IMR-90 (cell line): ENCODE results near the gene SBK2. TPM values are rescaled to one million over a fixed set of nuclear protein-coding genes. Genes with fewer than 3 reads are reported as not detected.

Experiments
- ATAC-seq: fragments of 200-7000 bp; cut with Tn5 transposase; 2 replicates; pipeline ENCODE4 v1.9.1; 2020; ENCODE audit warnings: low read depth, mild to moderate bottlenecking, moderate library complexity
- BruUV-seq: library from RNA; stranded (reverse); fragments of 400-500 nt; replicated peaks from 2 replicates; lab custom pipeline; 2021; lab: Mats Ljungman, UMichigan
- CTCF ChIA-PET: fragments of 300-600 bp; formaldehyde crosslinking; extraction: SDS; loops from one replicate; lab custom pipeline; 2021; ENCODE audit warnings: antibody characterized with exemption; lab: Yijun Ruan, JAX
- POLR2A ChIA-PET: fragments of 300-600 bp; sonication (Branson Sonifier 250); formaldehyde crosslinking; loops from one replicate; lab custom pipeline; 2022; ENCODE audit warnings: antibody characterized with exemption; ENCODE audit not compliant: unreplicated experiment; lab: Charles Lee
- DNase-seq: peaks from one replicate; pipeline ENCODE4 v3.0.0; 2013
- H2AFZ ChIP-seq: replicated peaks from 2 replicates; pipeline ENCODE3; 2013; ENCODE audit warnings: low read length, mild to moderate bottlenecking; ENCODE audit not compliant: poor library complexity
- H2AK5ac ChIP-seq: 2 replicates; pipeline ENCODE4 v1.6.1; 2013; ENCODE audit warnings: low read depth, low read length, inconsistent platforms
- H2AK9ac ChIP-seq: replicated peaks from 2 replicates; pipeline ENCODE3; 2013; ENCODE audit warnings: mild to moderate bottlenecking, low read depth, low read length, moderate library complexity; ENCODE audit not compliant: poor library complexity
- H2BK120ac ChIP-seq: 2 replicates; pipeline ENCODE4 v1.6.1; 2013; ENCODE audit warnings: low read depth, low read length, inconsistent platforms
- H2BK15ac ChIP-seq: 3 replicates; pipeline ENCODE4 v1.6.1; 2013; ENCODE audit warnings: low read depth, low read length, inconsistent platforms
- H2BK20ac ChIP-seq: 2 replicates; pipeline ENCODE4 v1.6.1; 2013; ENCODE audit warnings: low read depth, mild to moderate bottlenecking, inconsistent platforms, low read length, moderate library complexity
- H2BK5ac ChIP-seq: 2 replicates; pipeline ENCODE4 v1.6.1; 2013; ENCODE audit warnings: mild to moderate bottlenecking, low read depth, low read length, inconsistent platforms; ENCODE audit not compliant: poor library complexity, severe bottlenecking
- H3K14ac ChIP-seq: replicated peaks from 2 replicates; pipeline ENCODE4 v1.6.1; 2013; ENCODE audit warnings: low read depth, low read length, inconsistent platforms
- H3K18ac ChIP-seq: 2 replicates; pipeline ENCODE4 v1.6.1; 2013; ENCODE audit warnings: low read depth, low read length, control low read depth
- H3K23ac ChIP-seq: 2 replicates; pipeline ENCODE4 v1.6.1; 2013; ENCODE audit warnings: low read depth, low read length, inconsistent platforms
- H3K27ac ChIP-seq: 2 replicates; pipeline ENCODE4 v1.5.1; 2013; ENCODE audit warnings: mild to moderate bottlenecking, control low read depth, low read length; ENCODE audit not compliant: insufficient read depth
- H3K27me3 ChIP-seq: 2 replicates; pipeline ENCODE4 v1.6.1; 2013; ENCODE audit warnings: low read length; ENCODE audit not compliant: control insufficient read depth, insufficient read depth
- H3K36me3 ChIP-seq: 2 replicates; pipeline ENCODE4 v1.6.1; 2013; ENCODE audit warnings: low read length, mixed read lengths; ENCODE audit not compliant: control insufficient read depth, insufficient read depth
- H3K4ac ChIP-seq: 2 replicates; pipeline ENCODE4 v1.6.1; 2013; ENCODE audit warnings: low read depth, low read length, inconsistent platforms
- H3K4me1 ChIP-seq: 2 replicates; pipeline ENCODE4 v1.6.1; 2013; ENCODE audit warnings: low read length, mixed read lengths; ENCODE audit not compliant: control insufficient read depth, insufficient read depth
- H3K4me2 ChIP-seq: 2 replicates; pipeline ENCODE4 v1.6.1; 2013; ENCODE audit warnings: low read depth, mild to moderate bottlenecking, control low read depth, low read length, moderate library complexity
- H3K4me3 ChIP-seq: 2 replicates; pipeline ENCODE4 v1.5.1; 2013; ENCODE audit warnings: low read depth, mild to moderate bottlenecking, control low read depth, low read length, moderate library complexity; ENCODE audit not compliant: insufficient read depth
- H3K56ac ChIP-seq: 2 replicates; pipeline ENCODE4 v1.6.1; 2013; ENCODE audit warnings: low read length, inconsistent platforms; ENCODE audit not compliant: insufficient read depth; ENCODE audit errors: extremely low read depth
- H3K79me1 ChIP-seq, 2 experiments: 2 replicates each; pipeline ENCODE4 v1.6.1; 2013; ENCODE audit warnings: low read length in 2 of 2, inconsistent platforms in 1 of 2, low read depth in 1 of 2
- H3K9ac ChIP-seq: 2 replicates; pipeline ENCODE4 v1.6.1; 2013; ENCODE audit warnings: low read depth, low read length, control low read depth
- H3K9me1 ChIP-seq: 2 replicates; pipeline ENCODE4 v1.6.1; 2013; ENCODE audit warnings: low read length, inconsistent platforms; ENCODE audit not compliant: insufficient read depth
- H3K9me3 ChIP-seq: 2 replicates; pipeline ENCODE4 v1.6.1; 2013; ENCODE audit warnings: low read length; ENCODE audit not compliant: control insufficient read depth, insufficient read depth
- H4K20me1 ChIP-seq: 2 replicates; pipeline ENCODE4 v1.6.1; 2013; ENCODE audit warnings: low read length, inconsistent platforms; ENCODE audit not compliant: insufficient read depth
- H4K5ac ChIP-seq: 2 replicates; pipeline ENCODE4 v1.6.1; 2013; ENCODE audit warnings: mild to moderate bottlenecking, low read depth, low read length, control low read depth
- H4K8ac ChIP-seq, 2 experiments: 2 replicates each; pipeline ENCODE4 v1.6.1; 2013; ENCODE audit warnings: low read depth in 2 of 2, low read length in 2 of 2, control low read depth in 1 of 2, inconsistent platforms in 1 of 2
- H4K91ac ChIP-seq: 2 replicates; pipeline ENCODE4 v1.6.1; 2013; ENCODE audit warnings: low read depth, low read length, inconsistent platforms; ENCODE audit not compliant: insufficient read depth
- BHLHE40 ChIP-seq: fragments of 150-350 bp; IDR thresholded peaks from 2 replicates; pipeline ENCODE4 v1.6.1; 2016; ENCODE audit warnings: mild to moderate bottlenecking, low read depth, low read length
- CEBPB ChIP-seq: IDR thresholded peaks from 2 replicates; pipeline ENCODE4 v1.6.1; 2012; ENCODE audit warnings: low read depth, low read length, improper control_type of control experiment
- CHD1 ChIP-seq: IDR thresholded peaks from 2 replicates; pipeline ENCODE4 v1.6.1; 2012; ENCODE audit warnings: low read depth, low read length, improper control_type of control experiment
- CTCF ChIP-seq: conservative IDR thresholded peaks from 2 replicates; pipeline ENCODE4 v1.5.1; 2012; ENCODE audit warnings: mild to moderate bottlenecking, low read depth, low read length, improper control_type of control experiment
- ELK1 ChIP-seq: fragments of 150-350 bp; IDR thresholded peaks from 2 replicates; pipeline ENCODE4 v1.6.1; 2016; ENCODE audit warnings: low read depth, mild to moderate bottlenecking, low read length, moderate library complexity, borderline replicate concordance
- MAFK ChIP-seq: IDR thresholded peaks from 2 replicates; pipeline ENCODE4 v1.6.1; 2012; ENCODE audit warnings: low read depth, low read length, improper control_type of control experiment
- MAZ ChIP-seq: IDR thresholded peaks from 2 replicates; pipeline ENCODE4 v1.6.1; 2012; ENCODE audit warnings: low read depth, mild to moderate bottlenecking, low read length, improper control_type of control experiment, moderate library complexity, borderline replicate concordance
- MXI1 ChIP-seq: IDR thresholded peaks from 2 replicates; pipeline ENCODE4 v1.6.1; 2012; ENCODE audit warnings: low read depth, mild to moderate bottlenecking, low read length, moderate library complexity, borderline replicate concordance
- NFE2L2 ChIP-seq: fragments of 150-350 bp; IDR thresholded peaks from 2 replicates; pipeline ENCODE4 v1.6.1; 2016; ENCODE audit warnings: low read depth, mild to moderate bottlenecking, low read length
- POLR2A ChIP-seq: IDR thresholded peaks from 2 replicates; pipeline ENCODE4 v1.6.1; 2012; ENCODE audit warnings: mild to moderate bottlenecking, low read depth, low read length
- RAD21 ChIP-seq: IDR thresholded peaks from 2 replicates; pipeline ENCODE4 v1.6.1; 2012; ENCODE audit warnings: low read length, improper control_type of control experiment
- RCOR1 ChIP-seq: IDR thresholded peaks from 2 replicates; pipeline ENCODE4 v1.6.1; 2012; ENCODE audit warnings: mild to moderate bottlenecking, low read length, improper control_type of control experiment; ENCODE audit not compliant: insufficient replicate concordance
- RFX5 ChIP-seq: IDR thresholded peaks from 2 replicates; pipeline ENCODE4 v1.8.0; 2012; ENCODE audit warnings: low read depth, mild to moderate bottlenecking, low read length, moderate library complexity
- SMC3 ChIP-seq: fragments of 150-350 bp; IDR thresholded peaks from 2 replicates; pipeline ENCODE4 v1.6.1; 2016; ENCODE audit warnings: low read depth, mild to moderate bottlenecking, antibody characterized with exemption, low read length, moderate library complexity
- USF2 ChIP-seq: fragments of 150-350 bp; IDR thresholded peaks from 2 replicates; pipeline ENCODE4 v1.6.1; 2017; ENCODE audit warnings: mild to moderate bottlenecking, antibody characterized with exemption, low read length, low read depth
- WGBS, 2 experiments: methylation state at CpG; one replicate each; pipeline versions ENCODE4 v1.1.5 to v1.1.7; 2013; ENCODE audit warnings: missing lambda C conversion rate in 2 of 2; ENCODE audit not compliant: insufficient read length in 1 of 2; ENCODE audit errors: extremely low coverage in 2 of 2; 5-methylcytosine and 5-hydroxymethylcytosine counted together
- dilution Hi-C: fragments of 300-500 bp; cut with HindIII; formaldehyde crosslinking; loops from one replicate; pipeline ENCODE4 v1.14.3; 2018; ENCODE audit warnings: low sequenced_read_pairs; ENCODE audit not compliant: unreplicated experiment
- in situ Hi-C: fragments of 300-500 bp; cut with MboI; formaldehyde crosslinking; loops from 3 replicates; pipeline ENCODE4 v1.14.3; 2019; ENCODE audit warnings: low sequenced_read_pairs, inconsistent platforms, mixed read lengths
- intact Hi-C: fragments of 100-400 bp; cut with micrococcal nuclease; formaldehyde crosslinking; loops from 2 replicates; pipeline ENCODE4 v1.10.0; 2022
- polyA plus RNA-seq, 3 experiments: library from polyadenylated mRNA; depleted of rRNA; stranded (reverse); fragments of >200 nt; gene quantifications; 2 replicates each; pipeline ENCODE4 v1.2.3, GENCODE V29; 2012; ENCODE audit warnings: low replicate concordance in 1 of 3
- total RNA-seq: library from RNA; depleted of rRNA; stranded (reverse); fragments of >200 nt; gene quantifications from 2 replicates; pipeline ENCODE4 v1.2.3, GENCODE V29; 2012

The SBK2 gene
- total and polyA plus RNA-seq, 2 of the 4 experiments (the other 2 are of a cell fraction), result 0.48 TPM; not detected in 1

- no peak for ATAC-seq
- Histone ChIP-seq H3K79me1 (peaks cover 19 to 53% of the 10 kb centered on the region in 2 experiments), H3K18ac (no peak overlapping the region), H3K56ac (no peak overlapping the region), H2BK5ac (no peak overlapping the region), H3K14ac (no peak overlapping the region), H3K9ac (no peak overlapping the region), H3K27ac (no peak overlapping the region), H3K27me3 (no peaks in the 10 kb centered on the region), H3K4ac (no peak overlapping the region), H3K9me3 (no peaks in the 10 kb centered on the region), H2AFZ (no peak overlapping the region), H3K9me1 (peaks cover 14% of the 10 kb centered on the region), H4K91ac (no peak overlapping the region), H2BK120ac (no peak overlapping the region), H3K23ac (no peak overlapping the region), H2AK5ac (no peak overlapping the region), H4K20me1 (peaks cover 3% of the 10 kb centered on the region; the same call in 1 of the 2 replicates), H3K4me1 (peaks cover 23% of the 10 kb centered on the region), H3K4me3 (no peak overlapping the region), H4K5ac (no peak overlapping the region), H2BK20ac (no peak overlapping the region), H2AK9ac (no peak overlapping the region), H3K4me2 (no peak overlapping the region), H3K36me3 (peaks cover 12% of the 10 kb centered on the region; the same call in 1 of the 2 replicates), H4K8ac (no peak overlapping the region), H2BK15ac (no peak overlapping the region)
- 86% methylated on average over 33 of the region's 83 CpGs; no CpG with 5 or more reads in 1 of the 2 experiments for WGBS, 2 experiments
- ChIA-PET POLR2A (no interaction called here), CTCF (no interaction called here)
- intact Hi-C loops (no loop called here), in situ Hi-C loops (loop anchor here (25.0 kb wide), 1 partner anchor 1020 kb away; the partner anchor contains the start of genes CDC42EP5 and LENG9), dilution Hi-C loops (no loop called here)
- no peak for DNase-seq
- no TSS peak for BruUV-seq
- TF ChIP-seq USF2 (no peak), MAZ (no peak), BHLHE40 (no peak), ELK1 (no peak), RAD21 (no peak), NFE2L2 (no peak), CTCF (no peak), RCOR1 (no peak), RFX5 (no peak), MXI1 (no peak), SMC3 (no peak), POLR2A (no peak), MAFK (no peak), CHD1 (no peak), CEBPB (no peak)
Observed at GRCh38 chr19:55482156-55482961, 54.6 kb downstream of the SBK2 start.
